Measurements from ENCODE around the gene CNTFR.

The CNTFR gene

GRCh38 chr9:34620061-34620994 is 30.8 kb upstream of the CNTFR start, which contains the start of gene DCTN3:
Gene DCTN3, minus strand, starts transcription at chr9:34620495. Its CDS starts 31 bp downstream, at chr9:34620464.
- peak; percentile 84 for DNase-seq (ENCODE audit: low read depth)

- no peak for DNase-seq (ENCODE audit: low read depth)
Measured at GRCh38 chr9:34615132-34615531, 25.6 kb upstream of the CNTFR start.

- peak; percentile 58 for DNase-seq (ENCODE audit: low read depth)
Measured at GRCh38 chr9:34612788-34613390, 23.4 kb upstream of the CNTFR start.

- DNase-seq (ENCODE audit: low read depth): peak; percentile 79
Measured at GRCh38 chr9:34611811-34612787, 22.6 kb upstream of the CNTFR start, which contains the start of gene RPP25L. Gene RPP25L, minus strand, starts transcription at chr9:34612097. Its CDS starts 801 bp downstream, at chr9:34611296.

- no peak for DNase-seq (ENCODE audit: low read depth)
Measured at GRCh38 chr9:34611251-34611810, 21.8 kb upstream of the CNTFR start.

- no peak for DNase-seq (ENCODE audit: low read depth)
Measured at GRCh38 chr9:34610434-34611206, 21.1 kb upstream of the CNTFR start.

- DNase-seq (ENCODE audit: low read depth): no peak
Measured at GRCh38 chr9:34607331-34607730, 17.8 kb upstream of the CNTFR start.

- DNase-seq (ENCODE audit: low read depth): no peak
Measured at GRCh38 chr9:34606905-34607304, 17.4 kb upstream of the CNTFR start.

GRCh38 chr9:34606190-34606589 is 16.7 kb upstream of the CNTFR start:
- no peak for DNase-seq (ENCODE audit: low read depth)

- DNase-seq (ENCODE audit: low read depth): peak; percentile 67
Measured at GRCh38 chr9:34603610-34604231, 14.2 kb upstream of the CNTFR start.

- DNase-seq (ENCODE audit: low read depth): no peak
Measured at GRCh38 chr9:34601937-34602573, 12.5 kb upstream of the CNTFR start.

- DNase-seq (ENCODE audit: low read depth): no peak
Measured at GRCh38 chr9:34600908-34601307, 11.4 kb upstream of the CNTFR start.

GRCh38 chr9:34599546-34599945 is 10.0 kb upstream of the CNTFR start:
- no peak for DNase-seq (ENCODE audit: low read depth)

- DNase-seq (ENCODE audit: low read depth): no peak
Measured at GRCh38 chr9:34594177-34594576, 4.7 kb upstream of the CNTFR start.

- no peak for DNase-seq (ENCODE audit: low read depth)
Measured at GRCh38 chr9:34592895-34593601, 3.5 kb upstream of the CNTFR start.

GRCh38 chr9:34591917-34592866 is 2.7 kb upstream of the CNTFR start:
- DNase-seq (ENCODE audit: low read depth): no peak

- peak; percentile 67 for DNase-seq (ENCODE audit: low read depth)
Measured at GRCh38 chr9:34591248-34591916, 1.9 kb upstream of the CNTFR start.
